Measurements from ENCODE around the gene ST3GAL2. TPM values are rescaled to one million over a fixed set of nuclear protein-coding genes. Genes with fewer than 3 reads are reported as not detected.
A peak's percentile ranks its signal among the peaks of the same experiment; 100 is the strongest.

ST3GAL2 gene
- total RNA-seq, 1 experiment from 2014 or later, result 45.9 TPM

GRCh38 chr16:70422543-70422942 is 16.4 kb downstream of the ST3GAL2 start:
- H3K23ac ChIP-seq (ENCODE audit: insufficient read length, low read depth, low read length), result no peak overlapping the region
- H3K79me1 ChIP-seq (ENCODE audit: insufficient read depth, low read depth, low read length, poor library complexity, severe bottlenecking), result peaks cover 2% of the 10 kb centered on the region
- no peak overlapping the region for H2BK5ac ChIP-seq (ENCODE audit: insufficient read length, low read length)
- H2BK20ac ChIP-seq (ENCODE audit: low read depth, low read length, poor library complexity, severe bottlenecking), result no peak overlapping the region
- H2BK12ac ChIP-seq (ENCODE audit: insufficient read length, low read depth, low read length), result no peak overlapping the region
- no CpG with 5 or more reads among the region's 4 CpGs for WGBS (ENCODE audit: extremely low coverage, insufficient read length, low lambda C conversion rate)
- H3K27me3 Mint-ChIP-seq (ENCODE audit: low read depth), result no peaks in the 10 kb centered on the region
- H3K56ac ChIP-seq (ENCODE audit: insufficient read length, low read depth, low read length), result no peak overlapping the region
- no peak overlapping the region for H4K8ac ChIP-seq (replicated peaks; ENCODE audit: insufficient read length, low read depth, low read length)
- no peak overlapping the region for H2BK120ac ChIP-seq (ENCODE audit: low read depth, low read length, poor library complexity, severe bottlenecking)
- peaks cover 51 to 53% of the 10 kb centered on the region in 2 experiments for H3K4me1 Mint-ChIP-seq
- no peak for DNase-seq
- no peaks in the 10 kb centered on the region for H3K27me3 ChIP-seq (ENCODE audit: insufficient read depth, low read length)
- H3K9ac ChIP-seq (ENCODE audit: extremely low read depth, insufficient read length, low read length), result no peak overlapping the region
- H3K4me2 ChIP-seq (ENCODE audit: insufficient read depth, insufficient read length, low read length), result no peak overlapping the region
- no peak overlapping the region for H2AK5ac ChIP-seq (ENCODE audit: insufficient read length, low read length)
- H4K5ac ChIP-seq (ENCODE audit: insufficient read length, low read depth, low read length), result no peak overlapping the region
- H3K4ac ChIP-seq (ENCODE audit: low read depth, low read length), result no peak overlapping the region
- H3K14ac ChIP-seq (ENCODE audit: insufficient read depth, low read length), result no peak overlapping the region
- peaks cover 17% of the 10 kb centered on the region for H3K4me1 ChIP-seq (ENCODE audit: insufficient read depth, low read length)
- peaks cover 6% of the 10 kb centered on the region; the same call in 1 of the 2 replicates for H3K79me2 ChIP-seq (ENCODE audit: insufficient read depth, low read length)
- H3K9me3 Mint-ChIP-seq, result no peaks in the 10 kb centered on the region
- H2BK15ac ChIP-seq (ENCODE audit: low read depth, low read length), result no peak overlapping the region
- no peak overlapping the region for H3K27ac ChIP-seq (ENCODE audit: insufficient read length, low read depth, low read length)
- H3K4me3 Mint-ChIP-seq, result no peak overlapping the region
- H2AFZ ChIP-seq (ENCODE audit: low read length), result no peak overlapping the region
- no peaks in the 10 kb centered on the region for H3K23me2 ChIP-seq (ENCODE audit: insufficient read length, low read depth, low read length, poor library complexity, severe bottlenecking)
- H3K36me3 Mint-ChIP-seq (ENCODE audit: insufficient read depth in 1 of 3, low read depth in 3 of 3), result peaks cover 1 to 22% (median 10%) of the 10 kb centered on the region in 3 experiments; a peak in 4 of 7 replicates
- H3K27ac Mint-ChIP-seq, result peak overlapping the region; percentile 54 to 90 (median 83); a peak in 4 of 7 replicates
- H4K20me1 ChIP-seq (ENCODE audit: control insufficient read depth, insufficient read depth, insufficient read length), result no peaks in the 10 kb centered on the region
- H4K91ac ChIP-seq (ENCODE audit: insufficient read length, low read depth, low read length), result no peak overlapping the region
- TF ChIP-seq, protein P1, sequence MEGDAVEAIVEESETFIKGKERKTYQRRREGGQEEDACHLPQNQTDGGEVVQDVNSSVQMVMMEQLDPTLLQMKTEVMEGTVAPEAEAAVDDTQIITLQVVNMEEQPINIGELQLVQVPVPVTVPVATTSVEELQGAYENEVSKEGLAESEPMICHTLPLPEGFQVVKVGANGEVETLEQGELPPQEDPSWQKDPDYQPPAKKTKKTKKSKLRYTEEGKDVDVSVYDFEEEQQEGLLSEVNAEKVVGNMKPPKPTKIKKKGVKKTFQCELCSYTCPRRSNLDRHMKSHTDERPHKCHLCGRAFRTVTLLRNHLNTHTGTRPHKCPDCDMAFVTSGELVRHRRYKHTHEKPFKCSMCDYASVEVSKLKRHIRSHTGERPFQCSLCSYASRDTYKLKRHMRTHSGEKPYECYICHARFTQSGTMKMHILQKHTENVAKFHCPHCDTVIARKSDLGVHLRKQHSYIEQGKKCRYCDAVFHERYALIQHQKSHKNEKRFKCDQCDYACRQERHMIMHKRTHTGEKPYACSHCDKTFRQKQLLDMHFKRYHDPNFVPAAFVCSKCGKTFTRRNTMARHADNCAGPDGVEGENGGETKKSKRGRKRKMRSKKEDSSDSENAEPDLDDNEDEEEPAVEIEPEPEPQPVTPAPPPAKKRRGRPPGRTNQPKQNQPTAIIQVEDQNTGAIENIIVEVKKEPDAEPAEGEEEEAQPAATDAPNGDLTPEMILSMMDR (conservative IDR thresholded peaks at IDR 0.05), result no peak
- H3K18ac ChIP-seq (ENCODE audit: insufficient read length, low read depth, low read length), result no peak overlapping the region
- H3K9me3 ChIP-seq (ENCODE audit: control insufficient read depth, low read depth, low read length), result no peaks in the 10 kb centered on the region
- no peak overlapping the region for H3T11ph ChIP-seq (ENCODE audit: low read length)
